Memory B cell (primary cell): ENCODE data around the gene MAP2K3.

Experiments
- ATAC-seq: fragments of 150-1000 bp; cut with Tn5 transposase; 2 replicates; pipeline ENCODE4 v1.10.0; 2021; ENCODE audit warnings: low read depth, mild to moderate bottlenecking, moderate library complexity
- DNase-seq, 2 donors: peaks; one replicate each; pipeline ENCODE4 v3.0.0; 2022; ENCODE audit warnings: low spot score in 2 of 2
- H3K27ac Mint-ChIP-seq: one replicate; pipeline ENCODE4 v1.8.0; 2022; ENCODE audit warnings: mild to moderate bottlenecking, moderate library complexity, mixed read lengths
- H3K27me3 Mint-ChIP-seq: one replicate; pipeline ENCODE4 v1.8.0; 2022; ENCODE audit warnings: mixed read lengths
- H3K36me3 Mint-ChIP-seq: one replicate; pipeline ENCODE4 v1.8.0; 2022; ENCODE audit warnings: mild to moderate bottlenecking, mixed read lengths
- H3K4me1 Mint-ChIP-seq: one replicate; pipeline ENCODE4 v1.8.0; 2022; ENCODE audit warnings: mixed read lengths
- H3K4me3 Mint-ChIP-seq: one replicate; pipeline ENCODE4 v1.8.0; 2022; ENCODE audit warnings: mild to moderate bottlenecking, moderate library complexity, mixed read lengths
- H3K9me3 Mint-ChIP-seq: one replicate; pipeline ENCODE4 v1.8.0; 2022; ENCODE audit warnings: mixed read lengths

Gene MAP2K3

DNA sequence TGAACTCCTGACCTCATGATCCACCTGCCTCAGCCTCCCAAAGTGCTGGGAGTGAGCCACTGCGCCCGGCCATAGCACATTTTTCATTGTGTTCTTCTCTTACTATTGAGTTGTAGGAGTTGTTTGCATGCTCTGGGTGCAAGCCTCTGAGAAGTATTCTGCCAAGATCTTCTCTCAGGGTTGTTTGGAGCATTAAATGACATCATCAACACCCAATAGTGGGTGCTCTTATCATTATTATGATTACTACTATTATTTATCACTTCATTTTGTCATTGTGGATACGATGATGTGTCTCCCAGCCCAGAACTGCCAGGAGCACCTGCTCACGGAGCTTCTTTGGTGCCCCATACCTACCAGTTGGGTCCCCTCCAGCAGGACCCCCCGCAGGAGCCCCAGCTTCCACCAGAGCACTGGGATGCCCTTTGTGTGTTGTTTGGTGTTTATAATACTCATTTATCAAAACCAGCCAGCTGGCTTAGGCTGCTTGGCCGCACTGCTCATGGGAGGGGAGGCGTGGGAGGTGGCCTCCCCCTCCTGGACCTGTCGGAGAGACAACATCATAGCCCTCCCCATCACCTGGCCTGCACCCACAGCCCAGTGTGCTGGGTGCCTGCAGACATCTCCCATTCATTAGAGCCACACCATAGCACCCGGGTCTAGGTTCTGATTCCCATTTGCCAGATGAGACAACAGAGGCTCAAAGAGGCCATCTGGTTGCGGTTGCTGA, 12.9 kb upstream of the MAP2K3 start:
- Mint-ChIP-seq H3K4me3 (no peak overlapping the region), H3K9me3 (no peaks in the 10 kb centered on the region), H3K36me3 (no peaks in the 10 kb centered on the region), H3K4me1 (peaks cover 25% of the 10 kb centered on the region), H3K27me3 (no peaks in the 10 kb centered on the region), H3K27ac (no peak overlapping the region)
- DNase-seq (no peak), ATAC-seq (no peak)

DNA sequence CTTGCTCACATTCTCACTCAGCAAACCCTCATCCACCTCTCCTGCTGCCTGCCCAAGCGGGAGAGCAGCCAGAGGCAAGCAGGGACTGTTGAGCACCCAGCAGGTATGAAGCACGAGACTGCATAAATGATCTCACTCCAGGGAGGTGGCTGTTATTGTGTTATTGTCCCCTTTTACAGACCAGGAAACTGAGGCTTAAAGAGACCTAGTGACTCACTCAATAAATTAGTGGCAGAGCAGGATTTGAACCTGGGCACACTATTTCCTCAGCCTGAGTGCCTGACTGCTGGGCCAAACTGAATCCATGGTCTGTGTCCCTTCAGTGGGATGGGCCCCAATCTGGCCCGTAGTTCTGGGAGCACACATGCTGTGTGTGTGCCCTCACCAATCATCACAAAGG, 12.3 kb upstream of the MAP2K3 start:
- ATAC-seq (no peak), DNase-seq (no peak)
- Mint-ChIP-seq H3K4me1 (peaks cover 25% of the 10 kb centered on the region), H3K27ac (no peak overlapping the region), H3K4me3 (no peak overlapping the region), H3K9me3 (no peaks in the 10 kb centered on the region), H3K36me3 (no peaks in the 10 kb centered on the region), H3K27me3 (no peaks in the 10 kb centered on the region)

DNA sequence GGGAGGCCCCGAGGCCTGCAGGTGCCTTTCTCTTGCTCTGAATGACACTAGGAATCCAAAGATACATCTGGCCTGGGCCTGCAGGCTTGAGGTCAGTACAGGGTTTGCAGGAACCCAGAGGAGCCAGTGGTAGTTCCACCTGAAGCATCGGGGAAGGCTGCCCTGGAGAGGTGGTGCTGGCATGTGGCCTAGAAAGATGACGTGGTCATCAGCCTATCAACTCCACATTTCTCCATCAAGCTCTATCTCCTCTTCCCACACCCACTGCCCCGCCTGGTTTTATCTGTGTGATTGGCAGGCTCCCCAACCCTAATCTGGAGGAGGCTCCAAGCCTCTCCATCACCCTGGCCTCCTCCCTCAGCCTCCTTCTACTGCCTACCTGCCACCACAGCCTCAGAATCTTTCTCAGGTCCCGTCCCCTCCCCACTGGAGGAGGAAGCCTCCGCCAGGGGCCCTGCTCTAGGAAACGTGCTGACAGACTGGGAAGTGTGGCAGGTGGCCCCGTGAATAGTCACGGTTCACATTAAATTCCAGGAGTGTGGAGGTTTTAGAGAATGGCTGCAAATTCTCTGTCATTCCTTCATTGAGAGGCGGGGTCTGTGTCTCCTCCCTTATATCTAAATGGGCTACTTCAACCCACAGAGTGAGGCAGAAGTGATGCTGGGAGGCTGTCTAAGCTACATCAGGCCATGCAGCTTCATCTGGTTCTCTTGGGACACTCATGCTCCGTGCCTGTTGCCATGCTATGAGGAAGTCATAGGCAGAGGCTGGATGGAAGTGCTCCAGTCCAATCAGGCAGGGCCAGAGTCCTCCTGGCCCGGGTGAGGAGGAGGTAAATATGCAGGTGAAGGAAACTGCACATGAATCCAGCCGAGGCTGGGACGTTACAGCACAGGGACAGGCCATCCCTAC, 11.4 kb upstream of the MAP2K3 start:
- Mint-ChIP-seq H3K4me1 (peaks cover 21% of the 10 kb centered on the region), H3K27ac (no peak overlapping the region), H3K9me3 (no peaks in the 10 kb centered on the region), H3K4me3 (no peak overlapping the region), H3K36me3 (no peaks in the 10 kb centered on the region), H3K27me3 (no peaks in the 10 kb centered on the region)
- ATAC-seq (no peak), DNase-seq (no peak)

DNA sequence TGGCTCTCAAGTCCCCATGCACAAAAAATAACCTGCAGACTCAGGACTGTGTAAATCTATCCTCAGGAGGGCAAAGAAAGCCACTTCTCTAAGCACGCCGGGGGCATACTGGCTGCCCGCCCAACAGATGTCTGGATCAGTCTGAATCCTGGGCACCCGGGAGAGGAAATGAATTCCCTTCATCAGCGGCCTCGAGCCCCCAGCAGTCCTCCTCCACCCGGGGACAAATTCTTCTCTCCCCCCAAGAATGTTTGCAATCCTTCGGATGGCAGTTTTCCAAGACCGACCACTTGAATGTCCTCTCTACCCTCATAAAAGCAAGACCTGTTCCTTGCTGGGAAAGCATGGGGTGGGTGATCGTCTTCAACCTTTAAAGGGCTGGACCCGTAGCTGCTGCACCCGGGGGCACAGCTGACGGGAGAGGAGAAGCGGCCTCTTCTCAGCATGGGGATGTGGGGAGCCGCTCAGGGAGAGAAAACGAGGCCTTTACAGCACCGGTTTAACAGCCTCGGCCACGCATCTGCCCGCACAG, 9.4 kb upstream of the MAP2K3 start:
- ATAC-seq (no peak), DNase-seq (no peak)
- Mint-ChIP-seq H3K27ac (peak overlapping the region; percentile 96), H3K4me3 (peak overlapping the region; percentile 93), H3K4me1 (peaks cover 25% of the 10 kb centered on the region), H3K36me3 (no peaks in the 10 kb centered on the region), H3K9me3 (no peaks in the 10 kb centered on the region), H3K27me3 (no peaks in the 10 kb centered on the region)

DNA sequence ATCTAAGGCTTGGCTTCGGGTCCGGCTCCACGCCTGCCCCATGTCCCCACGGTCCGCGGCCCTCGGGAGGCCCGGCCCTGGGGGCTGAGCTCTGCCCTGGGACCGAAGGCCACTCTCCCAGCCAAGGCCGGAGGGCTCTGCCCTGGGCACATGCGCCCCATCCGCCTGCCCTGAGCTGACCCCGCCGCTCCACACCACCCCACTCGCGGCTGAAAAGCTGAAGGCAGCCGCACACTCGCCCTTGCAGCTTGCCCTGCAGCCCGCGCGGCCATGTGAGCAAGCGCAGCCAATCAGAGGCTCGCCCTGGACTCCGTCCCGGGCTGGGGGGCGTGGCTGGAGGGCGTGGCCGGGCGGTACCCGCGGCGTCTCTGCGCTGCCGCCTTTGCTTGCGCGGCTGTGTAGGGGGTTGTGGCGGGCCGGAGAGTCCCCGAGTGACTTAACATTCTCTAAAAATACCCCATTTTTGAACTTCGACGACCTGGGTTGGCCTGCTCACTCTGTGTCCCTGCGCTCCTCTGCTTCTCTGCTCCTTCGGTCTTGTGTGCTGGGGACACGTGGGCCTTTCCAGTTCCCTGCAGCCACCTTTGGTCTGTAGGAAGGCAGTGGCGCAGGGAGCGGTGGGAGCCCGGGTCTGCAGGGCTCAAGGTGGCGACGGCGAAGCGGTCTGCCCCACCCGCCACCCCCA, 8.8 kb upstream of the MAP2K3 start:
- Mint-ChIP-seq H3K9me3 (no peaks in the 10 kb centered on the region), H3K4me1 (peaks cover 29% of the 10 kb centered on the region), H3K4me3 (peak overlapping the region; percentile 93), H3K27me3 (no peaks in the 10 kb centered on the region), H3K27ac (peak overlapping the region; percentile 96), H3K36me3 (no peaks in the 10 kb centered on the region)
- peak; percentile 89 for ATAC-seq
- peak; percentile 96 to 97 for DNase-seq

DNA sequence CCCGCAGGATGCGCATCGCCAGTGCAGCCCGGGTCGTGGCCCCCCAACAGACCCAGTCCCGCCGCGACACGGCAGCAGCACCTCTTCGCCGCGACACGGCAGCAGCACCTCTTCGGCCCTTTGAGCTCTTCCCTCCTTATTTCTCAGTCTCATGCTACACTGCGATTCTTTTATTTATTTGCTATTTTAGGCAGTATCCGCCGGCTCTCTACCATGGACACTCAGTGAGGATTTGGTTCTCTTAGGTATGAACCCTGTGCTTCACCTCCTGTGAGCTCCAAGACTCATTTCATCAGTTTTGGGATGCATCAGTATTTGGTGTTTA, 8.3 kb upstream of the MAP2K3 start:
- Mint-ChIP-seq H3K4me1 (peaks cover 34% of the 10 kb centered on the region), H3K36me3 (no peaks in the 10 kb centered on the region), H3K4me3 (peak overlapping the region; percentile 93), H3K27ac (peak overlapping the region; percentile 96), H3K9me3 (no peaks in the 10 kb centered on the region), H3K27me3 (no peaks in the 10 kb centered on the region)
- DNase-seq (no peak), ATAC-seq (no peak)

DNA sequence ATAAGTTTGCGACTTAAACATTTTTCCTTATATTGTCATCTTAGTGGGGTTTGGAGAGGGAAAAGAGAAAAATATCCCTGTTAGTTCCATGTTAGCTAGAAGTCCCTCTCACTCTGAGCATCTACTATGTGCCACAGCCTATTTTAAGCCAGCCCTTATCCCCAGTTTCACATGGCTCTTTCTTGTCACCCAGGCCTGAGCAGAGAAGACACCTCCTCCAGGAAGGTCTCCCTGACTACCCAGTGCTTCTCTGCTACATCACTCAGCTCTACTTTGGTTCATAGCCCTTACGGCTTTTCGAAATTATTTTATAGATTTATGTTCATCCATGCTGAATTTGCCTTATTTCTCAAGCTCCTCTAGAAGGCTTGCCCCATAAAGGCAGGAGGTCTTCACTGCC, 7.2 kb upstream of the MAP2K3 start:
- no peaks in the 10 kb centered on the region for H3K9me3 Mint-ChIP-seq
- H3K36me3 Mint-ChIP-seq = no peaks in the 10 kb centered on the region
- H3K27me3 Mint-ChIP-seq = no peaks in the 10 kb centered on the region
- H3K27ac Mint-ChIP-seq = peak overlapping the region; percentile 39
- no peak for ATAC-seq
- no peak for DNase-seq
- H3K4me3 Mint-ChIP-seq = peak overlapping the region; percentile 28
- H3K4me1 Mint-ChIP-seq = peaks cover 43% of the 10 kb centered on the region

DNA sequence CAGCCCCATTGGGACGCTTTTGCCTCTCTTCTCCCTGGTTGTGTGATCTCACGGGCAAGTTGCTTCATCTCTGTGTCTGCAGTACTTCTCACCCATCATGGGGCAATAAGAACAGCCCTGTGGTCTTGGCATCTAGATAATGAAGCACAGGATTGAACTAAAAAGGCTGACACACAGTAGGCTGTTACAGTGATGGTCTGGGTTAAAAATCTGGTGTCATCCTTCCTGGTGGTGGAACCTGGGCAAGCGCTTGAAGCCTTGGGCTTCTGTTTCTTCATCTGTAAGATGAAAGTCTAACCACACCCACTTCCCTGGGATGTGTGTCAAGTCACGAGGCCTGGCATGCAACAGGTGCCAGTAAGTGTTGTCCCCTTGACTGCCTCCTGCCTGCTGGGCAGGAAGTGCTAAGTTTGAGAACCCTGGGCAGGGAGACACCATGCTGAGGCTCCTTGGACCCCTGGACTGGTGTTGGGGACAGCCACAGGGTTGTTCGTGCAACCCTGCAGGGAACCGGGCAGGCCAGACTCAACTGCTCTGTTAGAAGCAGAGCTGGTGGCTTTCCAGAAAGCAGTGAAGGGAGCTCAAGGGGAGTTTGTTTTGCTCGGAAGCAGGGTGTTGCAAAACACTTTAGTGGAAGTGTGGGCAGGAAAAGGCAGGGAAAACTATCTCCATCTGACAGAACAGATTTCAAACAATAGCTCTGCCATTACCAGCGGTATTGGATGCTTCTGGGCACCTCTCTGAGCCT, 5.9 kb upstream of the MAP2K3 start:
- no peaks in the 10 kb centered on the region for H3K36me3 Mint-ChIP-seq
- H3K27me3 Mint-ChIP-seq = no peaks in the 10 kb centered on the region
- H3K4me3 Mint-ChIP-seq = peak overlapping the region; percentile 25
- DNase-seq (no peak), ATAC-seq (no peak)
- H3K4me1 Mint-ChIP-seq = peaks cover 44% of the 10 kb centered on the region
- H3K9me3 Mint-ChIP-seq = no peaks in the 10 kb centered on the region
- H3K27ac Mint-ChIP-seq = peak overlapping the region; percentile 77

DNA sequence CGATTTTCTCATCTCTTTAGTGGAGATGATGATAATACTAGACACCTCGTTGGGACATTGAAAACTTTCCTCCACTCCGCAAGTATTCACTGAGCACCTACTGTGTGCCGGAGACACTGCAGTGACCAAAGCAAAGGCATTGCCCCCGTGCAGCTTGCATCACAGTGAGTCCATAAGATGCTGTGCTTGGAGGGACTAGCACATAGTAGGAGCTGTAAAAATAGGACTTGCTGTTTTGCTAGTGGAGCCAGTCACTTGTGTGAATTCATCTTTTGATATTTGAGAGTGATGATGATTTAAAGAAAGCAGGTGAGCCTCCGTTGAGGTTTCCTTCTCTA, 5.3 kb upstream of the MAP2K3 start:
- Mint-ChIP-seq H3K4me3 (no peak overlapping the region), H3K27me3 (no peaks in the 10 kb centered on the region), H3K36me3 (no peaks in the 10 kb centered on the region), H3K9me3 (no peaks in the 10 kb centered on the region), H3K27ac (no peak overlapping the region), H3K4me1 (peaks cover 44% of the 10 kb centered on the region)
- ATAC-seq (no peak), DNase-seq (no peak)

DNA sequence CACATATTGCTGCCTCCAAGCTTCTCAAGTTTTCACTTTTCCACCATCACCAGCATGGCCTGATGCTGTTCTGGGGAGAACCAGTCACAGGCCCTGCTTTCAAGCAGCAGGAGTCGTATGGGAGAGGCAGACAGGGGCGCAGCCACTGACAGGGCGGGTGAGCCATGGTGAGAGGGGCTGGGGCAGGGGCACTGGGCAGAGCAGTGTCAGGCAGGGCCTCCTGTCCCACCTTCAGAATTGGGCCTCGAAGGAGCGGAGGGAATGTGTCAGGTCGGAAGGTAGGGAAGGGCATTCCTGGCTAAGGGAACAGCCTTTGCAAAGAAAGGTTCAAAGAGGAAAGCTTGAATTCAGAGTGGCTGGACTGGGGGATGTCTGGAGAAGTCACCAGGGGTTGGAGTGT, 4.9 kb upstream of the MAP2K3 start:
- ATAC-seq (no peak), DNase-seq (no peak)
- Mint-ChIP-seq H3K9me3 (no peaks in the 10 kb centered on the region), H3K36me3 (no peaks in the 10 kb centered on the region), H3K4me1 (peaks cover 44% of the 10 kb centered on the region), H3K27ac (no peak overlapping the region), H3K4me3 (no peak overlapping the region), H3K27me3 (no peaks in the 10 kb centered on the region)

DNA sequence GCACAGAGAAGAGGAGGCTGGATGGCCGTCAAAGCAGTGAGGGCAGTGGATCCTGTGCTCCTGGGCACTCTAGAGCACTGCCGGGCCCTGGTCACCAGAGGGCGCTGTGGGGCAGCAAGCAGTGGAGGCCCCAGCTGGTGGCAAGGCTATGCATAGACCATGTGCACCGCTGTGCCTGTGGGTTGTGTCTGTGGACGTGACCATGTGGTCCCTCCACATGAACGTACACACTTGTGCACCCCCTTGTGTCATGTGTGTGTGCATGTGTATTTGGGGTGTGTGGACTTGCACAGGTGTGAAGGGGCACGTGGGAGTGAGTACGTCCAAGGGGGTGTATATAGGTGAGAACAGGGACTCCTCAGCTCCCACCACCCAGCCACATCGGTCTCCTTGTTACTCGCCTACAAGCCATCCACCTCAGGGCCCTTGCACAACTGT, 4.4 kb upstream of the MAP2K3 start:
- ATAC-seq (peak; percentile 33), DNase-seq (peak; percentile 91 to 95)
- Mint-ChIP-seq H3K36me3 (no peaks in the 10 kb centered on the region), H3K4me3 (peak overlapping the region; percentile 51), H3K27ac (peak overlapping the region; percentile 1), H3K4me1 (peaks cover 44% of the 10 kb centered on the region), H3K27me3 (no peaks in the 10 kb centered on the region), H3K9me3 (no peaks in the 10 kb centered on the region)

DNA sequence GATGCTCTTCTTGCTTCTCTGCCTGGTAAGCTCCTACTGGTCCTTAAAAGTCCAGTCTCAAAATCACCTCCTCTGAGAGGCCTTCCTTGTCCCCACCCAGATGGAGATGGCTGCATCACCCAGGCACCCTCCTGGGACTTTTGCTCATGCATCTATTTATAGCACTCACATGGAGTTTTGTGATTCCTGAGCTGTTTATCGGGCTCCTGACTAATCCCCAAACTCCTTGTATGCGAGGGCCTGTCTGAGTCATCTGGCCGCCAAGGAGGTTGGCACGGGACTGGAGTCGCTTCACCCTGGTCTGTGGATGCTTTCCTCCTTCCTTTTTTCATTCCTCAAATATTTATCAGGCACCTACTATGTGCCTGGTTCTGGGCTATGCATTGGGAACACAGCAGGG, 2.3 kb upstream of the MAP2K3 start:
- H3K9me3 Mint-ChIP-seq = no peaks in the 10 kb centered on the region
- H3K4me1 Mint-ChIP-seq = peaks cover 59% of the 10 kb centered on the region
- DNase-seq (no peak), ATAC-seq (no peak)
- peak overlapping the region; percentile 53 for H3K4me3 Mint-ChIP-seq
- no peaks in the 10 kb centered on the region for H3K27me3 Mint-ChIP-seq
- H3K36me3 Mint-ChIP-seq = peaks cover 4% of the 10 kb centered on the region
- H3K27ac Mint-ChIP-seq = no peak overlapping the region

DNA sequence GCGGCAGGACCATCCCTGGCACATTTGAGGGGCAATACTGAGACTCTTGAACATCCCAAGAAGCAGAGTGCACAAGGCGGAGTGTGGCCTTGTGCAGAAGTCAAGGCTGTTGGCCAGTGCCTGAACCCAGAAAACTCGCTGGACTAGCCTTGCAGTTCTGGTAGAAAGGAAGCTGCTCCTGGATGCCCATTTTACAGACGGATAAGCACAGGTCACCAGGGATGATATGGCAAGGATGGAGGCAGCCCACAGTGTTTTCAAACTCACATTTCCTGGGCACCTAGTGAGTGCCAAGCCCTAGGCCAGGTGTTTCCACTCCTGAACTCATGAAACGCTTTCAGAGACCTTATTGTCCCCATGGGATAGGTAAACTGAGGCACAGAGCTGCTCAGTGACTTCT, 1.7 kb upstream of the MAP2K3 start:
- ATAC-seq (no peak), DNase-seq (no peak)
- H3K36me3 Mint-ChIP-seq = peaks cover 4% of the 10 kb centered on the region
- no peaks in the 10 kb centered on the region for H3K9me3 Mint-ChIP-seq
- no peak overlapping the region for H3K27ac Mint-ChIP-seq
- peak overlapping the region; percentile 53 for H3K4me3 Mint-ChIP-seq
- H3K27me3 Mint-ChIP-seq = no peaks in the 10 kb centered on the region
- H3K4me1 Mint-ChIP-seq = peaks cover 64% of the 10 kb centered on the region
